CD4-positive, alpha-beta T cell (primary cell): ENCODE measurements around the gene CPAMD8. TPM values are rescaled to one million over a fixed set of nuclear protein-coding genes. Genes with fewer than 3 reads are reported as not detected.
"Not testable (repeated sequence)": the region's sequence is repeated elsewhere in the genome, so short reads cannot be mapped to it uniquely, and the experiment has no call there.

Experiments
- ATAC-seq: fragments of 200-7000 bp; cut with Tn5 transposase; one replicate; pipeline ENCODE4 v1.10.0; 2022; ENCODE audit warnings: mild to moderate bottlenecking; ENCODE audit not compliant: poor library complexity
- CTCF ChIA-PET: fragments of 350-600 bp; sonication (Branson Sonifier 250); formaldehyde crosslinking; loops from one replicate; lab custom pipeline; 2021; ENCODE audit warnings: antibody characterized with exemption, inconsistent platforms; lab: Charles Lee
- POLR2A ChIA-PET: fragments of 350-600 bp; sonication (Branson Sonifier 250); formaldehyde crosslinking; loops from one replicate; lab custom pipeline; 2021; ENCODE audit warnings: antibody characterized with exemption, inconsistent platforms; lab: Charles Lee
- DNase-seq, 14 experiments: peaks; one replicate each; pipeline ENCODE4 v3.0.0-alpha.2; 2013 to 2020; ENCODE audit warnings: mixed read lengths in 2 of 14
- H3K27ac ChIP-seq, 2 donors: one replicate each; pipeline versions ENCODE4 v1.5.1 to v1.7.0; 2013; ENCODE audit warnings: low read length in 2 of 2, low read depth in 1 of 2, mild to moderate bottlenecking in 1 of 2
- H3K27me3 ChIP-seq, 2 experiments: 1 replicate in 1 of 2; 2 replicates in 1 of 2; pipeline versions ENCODE4 v1.6.1 to v1.7.0; 2013; ENCODE audit warnings: low read length in 2 of 2, control low read depth in 1 of 2, mild to moderate bottlenecking in 1 of 2, moderate library complexity in 1 of 2; ENCODE audit not compliant: insufficient read depth in 2 of 2, control insufficient read depth in 1 of 2
- H3K36me3 ChIP-seq: one replicate; pipeline ENCODE4 v1.6.1; 2013; ENCODE audit warnings: low read length, control low read depth; ENCODE audit not compliant: insufficient read depth
- H3K4me1 ChIP-seq: one replicate; pipeline ENCODE4 v1.6.1; 2013; ENCODE audit warnings: low read length, control low read depth; ENCODE audit not compliant: insufficient read depth
- H3K4me3 ChIP-seq: one replicate; pipeline ENCODE4 v1.5.1; 2013; ENCODE audit warnings: mild to moderate bottlenecking, low read length, moderate library complexity
- H3K9me3 ChIP-seq, 2 experiments: 1 replicate in 1 of 2; 2 replicates in 1 of 2; pipeline versions ENCODE4 v1.6.1 to v1.7.0; 2013; ENCODE audit warnings: low read length in 2 of 2, mild to moderate bottlenecking in 2 of 2, control low read depth in 1 of 2, moderate library complexity in 1 of 2; ENCODE audit not compliant: control insufficient read depth in 1 of 2, insufficient read depth in 1 of 2
- H3K27ac Mint-ChIP-seq: one replicate; pipeline ENCODE4 v1.8.0; 2020; ENCODE audit warnings: mixed read lengths
- H3K27me3 Mint-ChIP-seq: one replicate; pipeline ENCODE4 v1.8.0; 2021; ENCODE audit warnings: mixed read lengths
- H3K36me3 Mint-ChIP-seq: one replicate; pipeline ENCODE4 v1.8.0; 2021; ENCODE audit warnings: low read depth, mixed read lengths
- H3K4me1 Mint-ChIP-seq: one replicate; pipeline ENCODE4 v1.8.0; 2021; ENCODE audit warnings: low read depth, mixed read lengths
- H3K4me3 Mint-ChIP-seq: one replicate; pipeline ENCODE4 v1.8.0; 2020; ENCODE audit warnings: mild to moderate bottlenecking, mixed read lengths
- H3K9me3 Mint-ChIP-seq: one replicate; pipeline ENCODE4 v1.8.0; 2020; ENCODE audit warnings: mixed read lengths
- CTCF ChIP-seq: fragments of 200-600 bp; IDR thresholded peaks from one replicate; pipeline ENCODE4 v1.8.0; 2022; ENCODE audit warnings: antibody characterized with exemption, mild to moderate bottlenecking
- intact Hi-C, 2 experiments: fragments of 100-400 bp; cut with DNase I in 1 of 2; cut with micrococcal nuclease in 1 of 2; formaldehyde crosslinking; loops; one replicate each; pipeline versions ENCODE4 v1.15.1 to v1.9.0; 2023 to 2025; cut with DNase I, micrococcal nuclease
- total RNA-seq, 174 experiments: library from RNA in 2 of 174; stranded (reverse) in 2 of 174; gene quantifications; one replicate each; pipeline ENCODE4 v1.2.3 and lab custom pipeline; 2021 to 2026

CPAMD8 gene
- total RNA-seq, 2 experiments from 2014 or later: 0.05 to 0.34 TPM

- ATAC-seq (no peak), DNase-seq (no peak)
- Mint-ChIP-seq H3K27ac (no peak overlapping the region), H3K4me1 (no peaks in the 10 kb centered on the region), H3K36me3 (peaks cover 6% of the 10 kb centered on the region), H3K9me3 (peaks cover 7% of the 10 kb centered on the region), H3K4me3 (no peak overlapping the region), H3K27me3 (peaks cover 26% of the 10 kb centered on the region)
- intact Hi-C loops: no loop called here
- no peak for TF ChIP-seq CTCF
- Histone ChIP-seq H3K36me3 (no peaks in the 10 kb centered on the region), H3K9me3 (peaks cover 16 to 30% of the 10 kb centered on the region in 2 experiments), H3K4me3 (no peak overlapping the region), H3K4me1 (no peaks in the 10 kb centered on the region), H3K27me3 (peaks cover 4 to 6% of the 10 kb centered on the region in 2 experiments), H3K27ac (no peak overlapping the region)
- ChIA-PET POLR2A (no interaction called here), CTCF (no interaction called here)
Observed at GRCh38 chr19:17020385-17020784, 6.2 kb downstream of the CPAMD8 start.

- H3K4me3 Mint-ChIP-seq, ATAC-seq, POLR2A ChIA-PET, intact Hi-C loops, DNase-seq, H3K9me3 Mint-ChIP-seq, H3K4me3 ChIP-seq, H3K36me3 Mint-ChIP-seq, H3K36me3 ChIP-seq, H3K4me1 Mint-ChIP-seq, H3K4me1 ChIP-seq, H3K27me3 ChIP-seq, CTCF ChIA-PET, H3K27ac ChIP-seq, H3K27ac Mint-ChIP-seq: not testable (repeated sequence)
- peaks cover 16% of the 10 kb centered on the region for H3K27me3 Mint-ChIP-seq
- peaks cover 0 to 20% of the 10 kb centered on the region in 2 experiments for H3K9me3 ChIP-seq
Observed at GRCh38 chr19:17014212-17014861, 12.3 kb downstream of the CPAMD8 start.

GRCh38 chr19:17011485-17011884 lies 15.1 kb downstream of the CPAMD8 start:
- Histone ChIP-seq H3K27me3 (no peaks in the 10 kb centered on the region), H3K4me3 (no peak overlapping the region), H3K27ac (no peak overlapping the region), H3K9me3 (peaks cover 0 to 24% of the 10 kb centered on the region in 2 experiments), H3K4me1 (no peaks in the 10 kb centered on the region), H3K36me3 (no peaks in the 10 kb centered on the region)
- no peaks in the 10 kb centered on the region for H3K9me3 Mint-ChIP-seq
- POLR2A ChIA-PET: no interaction called here
- CTCF ChIA-PET: no interaction called here
- no peak for TF ChIP-seq CTCF
- intact Hi-C loops: no loop called here
- peaks cover 19% of the 10 kb centered on the region for H3K27me3 Mint-ChIP-seq
- H3K36me3 Mint-ChIP-seq: no peaks in the 10 kb centered on the region
- DNase-seq (no peak), ATAC-seq (no peak)
- no peak overlapping the region for H3K4me3 Mint-ChIP-seq
- no peaks in the 10 kb centered on the region for H3K4me1 Mint-ChIP-seq
- no peak overlapping the region for H3K27ac Mint-ChIP-seq

GRCh38 chr19:17006579-17006978 lies 20.0 kb downstream of the CPAMD8 start:
- Histone ChIP-seq H3K4me3 (no peak overlapping the region), H3K36me3 (no peaks in the 10 kb centered on the region), H3K4me1 (peaks cover 16% of the 10 kb centered on the region), H3K9me3 (peaks cover 0 to 8% of the 10 kb centered on the region in 2 experiments), H3K27me3 (no peaks in the 10 kb centered on the region), H3K27ac (no peak overlapping the region)
- Mint-ChIP-seq H3K27ac (no peak overlapping the region), H3K36me3 (no peaks in the 10 kb centered on the region), H3K27me3 (peaks cover 14% of the 10 kb centered on the region), H3K4me1 (no peaks in the 10 kb centered on the region), H3K4me3 (no peak overlapping the region), H3K9me3 (no peaks in the 10 kb centered on the region)
- ATAC-seq (no peak), DNase-seq (no peak)
- intact Hi-C loops: no loop called here
- POLR2A ChIA-PET: no interaction called here
- CTCF ChIA-PET: no interaction called here
- no peak for TF ChIP-seq CTCF
